ENCODE data around the gene PKD1. TPM values are rescaled to one million over a fixed set of nuclear protein-coding genes. Genes with fewer than 3 reads are reported as not detected.

PKD1 gene
- total RNA-seq, 1 experiment from 2014 or later: 137 TPM

GRCh38 chr16:2084895-2085625 lies 50.6 kb downstream of the PKD1 start:
- no peak for ATAC-seq
- H3K9ac ChIP-seq (ENCODE audit: low read length): no peak overlapping the region
- no peak overlapping the region; the same call in 1 of the 2 replicates for H3K27ac ChIP-seq (ENCODE audit: low read depth, low read length)
- TF ChIP-seq SRF (IDR thresholded peaks at IDR 0.05; ENCODE audit: low read depth): no peak
- no peak for TF ChIP-seq REST (IDR thresholded peaks at IDR 0.05; ENCODE audit: low read depth)
- no peak for TF ChIP-seq POLR2A (IDR thresholded peaks at IDR 0.05; ENCODE audit: borderline replicate concordance, extremely low read depth, insufficient read depth, insufficient read length)
- no peak for TF ChIP-seq EZH2 (IDR thresholded peaks at IDR 0.05)
- no peak for TF ChIP-seq CEBPB (IDR thresholded peaks at IDR 0.05; ENCODE audit: low read depth)
- no peak for TF ChIP-seq RAD21 (IDR thresholded peaks at IDR 0.05; ENCODE audit: low read depth)
- no peak for TF ChIP-seq SIN3A (IDR thresholded peaks at IDR 0.05; ENCODE audit: low read depth)
- TF ChIP-seq ZFX (IDR thresholded peaks at IDR 0.05): no peak
- TF ChIP-seq JUND (IDR thresholded peaks at IDR 0.05): no peak
- no peak for TF ChIP-seq YY1 (IDR thresholded peaks at IDR 0.05; ENCODE audit: extremely low read depth, insufficient replicate concordance, low read depth, low read length)
- TF ChIP-seq TCF7L2 (IDR thresholded peaks at IDR 0.05; ENCODE audit: borderline replicate concordance, extremely low read depth, insufficient read depth, insufficient read length): no peak
- no peak for TF ChIP-seq ELF1 (IDR thresholded peaks at IDR 0.05; ENCODE audit: borderline replicate concordance, low read depth)
- TF ChIP-seq ZBTB33 (IDR thresholded peaks at IDR 0.05; ENCODE audit: extremely low read depth, insufficient replicate concordance, low read length): no peak
- TF ChIP-seq MAX (IDR thresholded peaks at IDR 0.05): no peak
- no peak for TF ChIP-seq EZH2phosphoT487 (IDR thresholded peaks at IDR 0.05; ENCODE audit: borderline replicate concordance)
- TF ChIP-seq EGR1 (IDR thresholded peaks at IDR 0.05; ENCODE audit: low read depth): no peak
- TF ChIP-seq CTCF (IDR thresholded peaks at IDR 0.05 in 2 of 3, conservative IDR thresholded peaks at IDR 0.05 in 1 of 3; ENCODE audit: borderline replicate concordance in 1 of 3, insufficient read depth in 1 of 3, low read depth in 2 of 3, low read length in 2 of 3): no peak
- H4K20me1 ChIP-seq (ENCODE audit: insufficient read depth): no peaks in the 10 kb centered on the region
- peaks cover 5 to 13% of the 10 kb centered on the region in 2 experiments; a peak in 2 of 4 replicates for H3K36me3 ChIP-seq (ENCODE audit: control insufficient read depth in 1 of 2, insufficient read depth in 2 of 2, low read length in 2 of 2)
- H3K4me3 ChIP-seq (replicated peaks in 1 of 2; ENCODE audit: low read depth in 1 of 2, low read length in 2 of 2): no peak overlapping the region
- peaks cover 0 to 2% of the 10 kb centered on the region in 2 experiments; a peak in 1 of 4 replicates for H3K4me1 ChIP-seq (ENCODE audit: control insufficient read depth in 1 of 2, insufficient read depth in 2 of 2, low read length in 2 of 2)
- H3K9me3 ChIP-seq (ENCODE audit: control insufficient read depth in 1 of 2, insufficient read depth in 1 of 2, low read depth in 1 of 2, low read length in 2 of 2): no peaks in the 10 kb centered on the region
- no peaks in the 10 kb centered on the region for H3K9me2 ChIP-seq (ENCODE audit: insufficient read depth)
- H3K27me3 ChIP-seq (ENCODE audit: insufficient read depth, low read length): no peaks in the 10 kb centered on the region
- ChIA-PET POLR2A (no interaction called here), CTCF (no interaction called here), RAD21 (ENCODE audit: low non-redundant PET in 1 of 2, low total read pairs in 2 of 2, uncharacterized antibody in 2 of 2, unreplicated experiment in 2 of 2) (no interaction called here)
- no peak overlapping the region for H2AFZ ChIP-seq (ENCODE audit: low read depth, low read length, poor library complexity, severe bottlenecking)
- no peak overlapping the region for H3K4me2 ChIP-seq (ENCODE audit: low read length)
- BruUV-seq (replicated peaks): no TSS peak
- no peaks in the 10 kb centered on the region for H3K79me2 ChIP-seq (ENCODE audit: insufficient read depth, low read length)
- DNase-seq (ENCODE audit: low read depth, low spot score): no peak
- intact Hi-C loops (cut with micrococcal nuclease): no loop called here

Measured in HCT116 (cell line).